Panc1 (cell line): ENCODE data around the gene EBF4.
"Not testable (repeated sequence)": the region's sequence is repeated elsewhere in the genome, so short reads cannot be mapped to it uniquely, and the experiment has no call there.

Experiments used
- CTCF ChIP-seq: fragments of 450-650 bp; IDR thresholded peaks from 2 replicates; pipeline ENCODE4 v1.5.1; 2017; ENCODE audit warnings: mild to moderate bottlenecking
- POLR2AphosphoS5 ChIP-seq: IDR thresholded peaks from 2 replicates; pipeline ENCODE4 v1.6.1; 2012; ENCODE audit warnings: mild to moderate bottlenecking, low read depth, low read length, moderate library complexity

- not testable (repeated sequence) for TF ChIP-seq CTCF, POLR2AphosphoS5
Measured at GRCh38 chr20:2684817-2685216, 7.8 kb upstream of the EBF4 start.
